Fibroblast of upper back skin (primary cell): ENCODE measurements around the gene PRKG1.
"Not testable (repeated sequence)": the region's sequence is repeated elsewhere in the genome, so short reads cannot be mapped to it uniquely, and the experiment has no call there.

ENCODE experiments used
- DNase-seq: peaks from one replicate; pipeline ENCODE4 v3.0.0-alpha.2; 2013

The PRKG1 gene

DNA sequence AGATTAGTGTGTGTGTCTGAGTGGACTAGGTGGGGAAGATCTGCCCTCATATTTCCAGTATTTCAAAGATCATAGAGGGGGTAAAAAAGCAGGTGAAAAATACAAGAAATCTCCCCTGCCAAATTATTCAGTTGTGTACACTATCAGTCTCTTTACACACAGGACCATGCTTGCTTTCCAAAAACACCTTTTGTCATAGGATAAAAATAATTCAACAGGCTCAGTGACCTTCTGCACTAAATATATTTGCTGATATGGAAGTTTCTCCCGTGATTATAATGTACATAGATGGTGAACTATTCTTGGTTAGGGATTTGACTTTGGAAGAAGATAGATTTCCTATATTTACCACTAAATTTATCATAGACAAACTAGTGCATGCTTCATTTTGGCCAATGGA lies 649.8 kb downstream of the PRKG1 start:
- no peak for DNase-seq

DNA sequence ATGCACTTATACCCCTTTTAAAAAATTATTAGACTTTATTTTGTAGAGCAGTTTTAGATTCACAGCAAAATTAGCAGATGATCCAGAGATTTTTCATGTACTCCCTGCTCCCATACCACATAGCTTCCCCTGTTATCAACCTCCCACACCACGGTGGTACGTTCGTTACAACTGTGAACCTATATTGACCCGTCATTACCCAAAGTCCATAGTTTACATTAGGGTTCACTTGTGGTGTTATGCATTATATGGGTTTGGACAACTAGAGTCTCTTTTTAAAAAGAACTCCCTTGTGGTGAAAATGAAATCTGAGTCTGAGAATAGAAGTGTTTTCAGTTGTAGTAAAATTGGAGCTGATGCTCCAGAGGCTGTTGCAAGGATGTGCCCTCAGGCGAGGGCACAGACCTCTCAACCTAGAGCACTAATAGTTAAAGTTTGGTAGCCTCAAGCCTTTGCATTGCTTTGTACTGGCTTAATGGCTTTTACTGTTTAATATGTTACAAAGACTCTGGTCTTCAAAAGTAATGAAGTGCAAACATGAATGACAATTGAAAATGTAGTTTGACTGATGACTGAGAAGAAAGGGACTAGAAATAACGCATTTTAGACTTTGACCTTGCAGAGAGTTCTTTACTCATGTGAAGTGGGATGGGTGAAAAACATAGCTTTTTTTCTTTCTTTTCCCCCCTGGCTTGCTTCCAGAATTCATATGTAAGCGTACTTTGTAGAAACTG lies 655.7 kb downstream of the PRKG1 start:
- DNase-seq = peak; percentile 24

DNA sequence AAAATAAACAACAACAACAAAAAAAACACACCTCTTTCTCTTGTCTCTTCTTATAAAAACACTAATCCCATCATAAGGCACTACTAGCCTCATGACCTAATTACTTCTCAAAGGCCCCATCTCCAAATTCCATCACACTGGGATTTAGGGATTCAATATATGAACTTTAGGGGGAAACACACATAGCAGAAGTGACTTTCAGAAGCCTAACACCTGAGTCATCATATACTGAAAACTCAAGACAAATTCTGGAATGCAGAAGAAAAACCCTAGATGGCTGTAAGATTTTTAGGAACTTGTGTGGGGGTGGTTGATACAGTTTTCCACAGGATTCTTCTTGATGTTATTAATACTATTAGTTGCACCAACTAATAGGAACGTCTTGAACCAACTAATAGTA lies 658.8 kb downstream of the PRKG1 start:
- DNase-seq = peak; percentile 87

DNA sequence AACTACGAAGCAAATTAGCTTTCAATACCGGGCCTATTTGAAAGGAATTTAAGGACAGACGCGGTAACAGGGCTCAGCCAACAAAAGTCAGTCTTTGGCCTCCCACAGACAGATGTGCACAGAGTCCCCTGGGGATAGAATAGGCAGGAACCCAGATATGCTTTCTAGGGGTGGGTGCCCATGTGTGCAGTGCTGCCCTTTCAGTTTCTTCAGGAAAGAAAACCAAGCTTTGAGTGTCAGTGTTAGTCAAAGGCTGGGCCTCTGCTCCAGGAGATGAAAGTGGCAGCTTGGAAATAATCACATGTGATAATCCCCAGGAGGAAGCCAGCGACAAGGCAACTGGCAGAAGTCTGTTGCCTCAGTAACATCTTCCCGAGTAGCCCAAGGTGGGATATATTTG lies 668.9 kb downstream of the PRKG1 start:
- peak; percentile 25 for DNase-seq

DNA sequence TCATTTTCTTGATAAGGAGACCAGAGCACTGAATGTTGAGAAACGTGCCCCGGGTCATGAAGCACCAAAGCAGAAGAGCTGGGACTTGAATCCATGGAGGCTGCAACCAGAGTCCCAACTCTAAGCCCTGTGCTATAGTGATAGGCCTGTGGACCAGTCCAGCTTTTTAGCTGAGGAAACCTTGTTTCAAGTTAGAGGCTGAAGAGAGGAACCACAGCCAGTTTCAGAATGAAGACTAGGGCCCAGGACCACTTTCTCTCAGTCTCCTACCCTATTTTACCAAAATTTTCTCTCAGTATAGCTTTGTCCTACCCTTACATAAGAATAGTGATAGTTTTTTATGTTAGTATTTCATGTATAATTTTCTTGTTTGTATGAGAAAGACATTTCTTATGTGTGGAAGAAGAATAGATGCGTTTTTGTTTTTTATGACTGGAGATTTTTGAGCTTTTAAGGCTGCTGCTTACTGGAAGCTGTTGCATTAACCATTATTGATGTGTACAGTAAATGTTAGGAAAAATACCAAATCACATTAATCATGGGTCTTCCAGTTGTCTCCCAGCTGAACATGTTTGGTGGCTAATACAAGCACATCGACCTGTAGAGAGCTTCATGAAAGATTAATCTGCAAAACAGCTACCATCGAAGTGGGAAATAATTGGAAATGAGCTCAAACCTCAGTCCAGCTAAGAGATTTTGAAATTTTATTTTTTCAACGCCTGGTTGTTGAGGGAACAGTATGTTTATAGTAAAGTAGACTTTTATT lies 670.1 kb downstream of the PRKG1 start:
- no peak for DNase-seq

DNA sequence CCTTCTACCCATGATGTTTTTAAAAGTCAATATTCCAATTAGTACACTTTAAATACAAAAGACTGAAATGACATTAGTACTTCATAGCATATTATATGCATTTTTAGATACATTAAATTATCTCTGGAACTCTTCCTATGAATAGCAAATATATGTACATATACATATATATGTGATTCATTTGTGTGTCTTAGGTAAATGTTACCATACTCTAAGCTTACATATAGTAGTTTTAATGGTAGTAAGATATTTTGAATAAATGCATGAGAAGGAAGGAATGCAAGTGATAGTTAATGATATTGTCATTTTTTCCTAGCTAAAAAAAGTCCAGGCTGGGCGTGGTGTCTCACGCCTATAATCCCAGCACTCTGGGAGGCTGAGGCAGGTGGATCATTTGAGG lies 671.1 kb downstream of the PRKG1 start:
- no peak for DNase-seq

DNA sequence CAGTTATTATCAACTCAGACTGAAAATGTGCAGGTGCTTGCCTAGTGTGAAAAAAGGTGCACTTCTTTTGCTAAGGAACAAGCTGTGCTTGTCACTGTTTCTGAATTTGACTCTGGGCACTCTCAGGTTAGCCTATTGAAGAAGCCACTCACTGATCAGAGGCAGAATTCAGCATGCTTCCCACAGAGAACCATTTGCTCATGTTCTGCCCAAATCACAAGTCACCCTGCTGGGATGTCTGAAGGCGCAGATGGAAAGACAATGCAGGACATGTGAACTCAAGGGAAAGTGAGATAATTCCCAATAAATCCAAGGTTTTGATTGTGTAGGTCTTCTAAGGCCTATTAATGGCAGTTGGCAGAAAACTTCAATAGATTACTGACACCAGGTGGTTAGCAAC lies 672.9 kb downstream of the PRKG1 start:
- DNase-seq = no peak

DNA sequence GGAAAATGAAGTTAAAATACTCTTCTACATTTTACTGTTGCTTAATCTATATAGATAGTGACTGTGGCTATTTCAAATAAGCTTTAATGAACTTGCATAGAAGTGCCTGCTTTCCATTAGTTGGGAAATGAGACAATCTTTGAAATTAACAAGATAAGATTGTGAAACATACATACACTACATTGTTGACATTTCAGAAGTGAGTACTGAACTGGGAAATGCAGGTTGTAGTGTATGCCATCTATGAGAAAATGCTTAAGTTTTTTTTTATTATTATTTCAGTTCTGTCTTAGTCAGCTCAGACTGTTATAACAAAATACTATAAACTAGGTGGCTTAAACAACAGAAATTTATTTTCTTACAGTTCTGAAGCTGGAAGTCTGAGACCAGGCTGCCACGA lies 674.7 kb downstream of the PRKG1 start:
- DNase-seq = no peak

DNA sequence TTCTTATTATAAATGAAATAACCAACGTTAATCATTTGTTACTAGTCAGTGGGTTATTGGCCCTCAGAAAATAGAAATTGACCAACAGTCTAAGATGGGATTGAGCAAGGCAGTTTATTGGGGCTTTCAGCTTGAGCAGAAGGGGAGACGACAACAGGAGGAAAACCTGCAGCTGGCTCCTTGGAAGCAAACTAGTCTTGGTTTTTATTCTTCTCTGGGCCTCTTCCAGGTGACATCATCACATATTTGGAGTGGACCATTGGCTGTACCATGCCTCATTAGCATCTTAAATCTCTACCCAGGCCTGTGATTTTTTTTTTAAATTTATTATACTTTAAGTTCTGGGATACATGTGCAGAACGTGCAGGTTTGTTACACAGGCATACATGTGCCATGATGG lies 684.1 kb downstream of the PRKG1 start:
- DNase-seq = no peak

DNA sequence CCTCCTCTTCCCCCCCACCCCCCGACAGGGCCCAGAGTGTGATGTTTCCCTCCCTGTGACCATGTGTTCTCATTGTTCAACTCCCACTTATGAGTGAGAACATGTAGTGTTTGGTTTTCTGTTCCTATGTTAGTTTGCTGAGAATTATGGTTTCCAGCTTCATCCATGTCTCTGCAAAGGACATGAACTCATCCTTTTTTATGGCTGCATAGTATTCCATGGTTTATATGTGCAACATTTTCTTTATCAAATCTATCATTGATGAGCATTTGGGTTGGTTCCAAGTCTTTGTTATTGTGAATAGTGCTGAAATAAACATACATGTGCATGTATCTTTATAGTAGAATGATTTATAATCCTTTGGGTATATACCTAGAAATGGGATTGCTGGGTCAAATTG lies 684.6 kb downstream of the PRKG1 start:
- DNase-seq = not testable (repeated sequence)

DNA sequence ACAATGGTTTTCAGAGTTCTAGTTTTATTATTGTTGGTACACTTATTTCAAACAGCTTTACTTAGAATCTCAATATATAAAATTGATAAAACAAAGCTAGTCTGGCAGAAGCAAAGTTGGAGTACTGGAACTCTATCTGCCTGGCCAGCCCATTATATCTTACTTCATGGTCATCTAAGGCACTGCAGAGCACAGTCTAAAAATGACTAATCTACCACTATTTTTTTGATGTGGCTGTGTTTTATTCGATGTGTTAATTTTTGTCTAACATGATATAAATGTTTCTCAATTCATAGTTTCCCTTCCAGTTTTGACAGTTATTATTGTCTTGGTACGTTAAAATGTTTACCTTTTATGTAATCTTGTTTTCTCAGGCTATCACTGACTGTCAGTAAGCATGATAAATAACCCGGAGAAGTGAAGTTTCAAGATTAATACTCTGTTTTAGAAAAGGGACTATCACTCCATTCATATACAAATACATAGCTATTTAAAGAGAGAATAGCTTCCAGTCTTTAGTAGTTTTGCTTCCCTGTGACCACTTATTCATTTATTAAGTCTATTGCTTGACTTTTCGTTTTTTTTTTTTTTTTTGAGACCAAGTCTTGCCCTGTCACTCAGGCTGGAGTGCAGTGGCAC lies 685.7 kb downstream of the PRKG1 start:
- no peak for DNase-seq

DNA sequence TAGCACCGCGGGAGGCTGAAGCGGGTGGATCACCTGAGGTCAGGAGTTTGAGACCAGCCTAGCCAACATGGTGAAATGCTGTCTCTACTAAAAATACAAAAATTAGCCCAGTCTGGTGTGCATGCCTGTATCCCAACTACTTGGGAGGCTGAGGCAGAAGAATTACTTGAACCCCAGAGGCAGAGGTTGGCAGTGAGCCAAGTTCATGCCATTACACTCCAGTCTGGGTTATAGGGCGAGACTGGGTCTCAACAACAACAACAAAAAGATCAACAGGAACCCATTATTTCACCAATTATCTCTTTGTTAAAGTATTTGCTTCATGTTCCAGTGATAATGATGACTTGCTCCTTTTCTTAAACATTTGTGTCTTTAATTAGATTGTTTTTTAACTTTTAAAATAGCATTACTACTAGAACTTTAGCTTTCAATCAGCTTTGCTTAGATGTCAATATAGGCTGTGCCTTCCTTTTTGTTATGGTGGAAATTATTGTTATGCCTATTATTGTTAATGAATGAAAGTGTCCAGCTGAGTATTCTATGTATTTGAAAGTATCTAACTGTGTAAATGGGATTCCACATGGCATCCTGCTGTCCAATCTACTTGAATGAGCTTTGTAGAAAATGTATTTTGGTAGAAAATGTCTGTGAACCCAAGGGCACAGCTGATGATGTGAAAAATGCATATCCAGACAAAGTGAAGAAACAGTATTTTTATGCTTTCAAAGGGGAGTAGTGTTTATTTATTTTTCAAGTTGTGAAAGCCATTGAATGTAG lies 686.8 kb downstream of the PRKG1 start:
- no peak for DNase-seq

DNA sequence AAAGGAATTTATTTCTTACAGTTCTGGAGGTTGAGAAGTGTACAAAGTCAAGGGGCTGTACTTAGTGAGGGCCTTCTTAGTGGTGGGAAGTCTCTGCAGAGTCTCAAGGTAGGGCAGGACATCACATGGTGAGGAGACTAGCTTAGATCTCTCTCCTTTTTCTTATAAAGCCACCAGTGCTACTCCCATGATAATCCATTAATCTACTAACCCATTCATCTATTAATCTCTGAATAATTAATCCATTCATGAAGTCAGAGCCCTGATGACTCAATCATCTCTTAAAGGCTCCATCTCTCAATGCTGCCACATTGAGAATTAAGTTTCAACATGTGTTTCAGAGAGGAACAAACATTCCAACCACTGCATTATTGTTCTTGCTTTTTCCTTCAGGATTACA lies 689.5 kb downstream of the PRKG1 start:
- no peak for DNase-seq

DNA sequence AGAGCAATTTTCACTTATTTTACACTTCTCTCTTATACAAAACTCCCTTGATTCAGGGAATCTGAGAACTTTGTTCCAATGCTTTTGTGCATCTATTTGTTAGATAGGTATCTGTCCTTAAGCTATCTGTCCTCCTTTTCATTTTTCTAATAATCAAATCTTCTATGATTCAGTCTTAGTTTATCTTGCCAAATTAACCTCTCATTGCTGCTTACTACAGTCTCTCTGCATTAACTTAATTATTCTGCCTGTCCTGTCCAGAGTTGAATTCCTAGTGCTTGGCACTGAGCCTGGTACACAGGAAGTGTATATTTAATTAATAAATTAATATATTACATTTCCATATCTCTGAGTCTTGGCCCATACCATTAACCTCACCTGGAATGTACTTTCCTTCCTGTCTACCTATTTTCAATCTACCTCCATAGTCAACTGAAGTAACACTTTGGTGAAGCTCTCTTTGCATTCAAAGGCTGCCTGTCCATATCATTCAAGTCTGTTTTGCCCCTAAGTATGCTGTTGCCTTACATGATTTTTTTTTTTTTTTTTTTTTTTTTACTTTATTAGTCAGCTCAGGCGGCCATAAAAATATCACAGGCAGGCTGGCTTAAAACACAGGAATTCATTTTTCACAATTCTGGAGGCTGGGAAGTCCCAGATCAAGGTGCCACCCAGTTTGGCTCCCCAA lies 691.1 kb downstream of the PRKG1 start:
- DNase-seq = no peak

DNA sequence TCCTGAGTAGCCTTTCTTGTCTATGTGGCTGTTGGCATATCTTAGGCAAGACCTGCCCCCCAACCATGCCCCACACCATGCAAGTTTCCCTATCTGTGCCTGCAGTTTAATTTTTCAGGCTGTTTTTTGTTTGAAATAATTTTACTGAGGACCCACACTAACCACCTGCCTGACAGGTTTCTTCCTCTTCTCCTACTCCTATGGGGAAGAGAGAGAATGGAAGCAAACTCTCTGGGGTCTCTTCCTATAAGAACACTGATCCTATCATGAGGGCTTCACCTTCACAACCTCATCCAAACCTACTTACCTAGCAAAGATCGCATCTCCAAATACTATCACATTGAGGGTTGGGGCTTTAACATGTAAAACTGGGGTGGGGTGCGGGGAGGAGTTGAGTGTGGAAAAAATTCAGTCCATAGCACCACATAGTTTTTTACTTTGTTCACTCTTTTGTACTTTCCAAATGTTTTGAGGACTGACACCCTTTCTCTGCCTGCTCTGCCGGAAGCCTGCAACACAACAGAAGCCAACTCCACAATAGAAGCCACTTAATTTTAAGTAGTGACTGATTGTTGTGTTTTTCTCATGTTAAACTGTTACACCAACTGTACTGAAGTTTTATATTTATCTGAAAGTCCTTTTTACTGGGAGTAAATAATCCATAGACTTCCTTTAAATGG lies 692.3 kb downstream of the PRKG1 start:
- no peak for DNase-seq

DNA sequence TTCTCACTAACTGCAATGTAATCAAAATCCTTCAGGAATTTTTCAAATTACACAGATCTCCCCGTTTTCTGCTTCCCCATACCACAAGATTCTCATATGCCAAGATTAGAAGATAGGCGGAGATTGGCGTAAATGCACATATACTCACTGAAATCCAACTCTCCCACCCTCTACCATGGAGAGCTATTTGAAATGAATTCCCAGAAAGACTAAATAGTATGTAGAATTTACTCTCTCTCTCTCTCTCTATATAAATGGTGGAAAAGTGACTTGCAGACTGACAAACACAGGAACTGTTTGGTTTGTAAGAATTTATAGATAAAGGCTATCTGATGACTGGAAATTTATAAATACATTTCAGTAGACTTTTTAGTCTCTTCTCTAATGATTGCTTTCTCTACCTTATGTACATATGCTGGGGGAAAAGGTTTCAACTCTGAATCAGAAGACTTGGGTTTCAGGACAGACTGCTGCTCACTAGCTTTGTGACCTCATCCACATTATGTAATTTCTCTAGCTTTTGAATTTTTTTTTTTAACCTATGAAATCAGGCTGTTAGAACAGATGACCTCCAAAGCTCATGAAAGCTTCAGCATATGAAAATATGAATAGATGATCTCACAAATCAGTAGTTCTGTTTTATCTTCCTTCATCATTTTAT lies 692.9 kb downstream of the PRKG1 start:
- DNase-seq = no peak

DNA sequence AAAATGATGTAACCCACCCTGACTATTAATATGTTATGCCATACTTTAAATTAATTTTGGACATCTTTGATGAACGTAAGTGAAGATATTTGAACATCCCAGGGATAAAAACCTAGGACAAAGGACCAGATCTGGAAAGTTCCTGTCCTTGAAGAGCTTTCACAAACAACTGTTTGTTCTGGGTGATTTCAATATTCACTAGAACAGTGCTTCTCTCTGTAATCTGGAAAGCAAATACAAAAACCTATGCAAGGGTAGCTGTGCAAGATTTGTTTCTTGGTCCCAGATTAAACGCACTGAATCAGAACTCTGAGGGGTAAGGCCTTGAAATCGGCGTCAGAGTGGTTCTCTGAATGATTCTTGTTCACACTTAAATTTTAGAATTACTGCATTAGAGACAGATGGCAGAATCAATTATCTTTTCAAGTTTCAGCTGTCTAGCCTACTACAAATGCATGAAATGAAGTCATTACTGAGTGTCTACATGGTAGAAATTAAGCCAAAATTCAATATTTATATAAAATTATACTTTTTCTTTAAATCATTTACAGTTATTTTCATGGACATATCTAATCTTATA lies 694.7 kb downstream of the PRKG1 start:
- DNase-seq = no peak

DNA sequence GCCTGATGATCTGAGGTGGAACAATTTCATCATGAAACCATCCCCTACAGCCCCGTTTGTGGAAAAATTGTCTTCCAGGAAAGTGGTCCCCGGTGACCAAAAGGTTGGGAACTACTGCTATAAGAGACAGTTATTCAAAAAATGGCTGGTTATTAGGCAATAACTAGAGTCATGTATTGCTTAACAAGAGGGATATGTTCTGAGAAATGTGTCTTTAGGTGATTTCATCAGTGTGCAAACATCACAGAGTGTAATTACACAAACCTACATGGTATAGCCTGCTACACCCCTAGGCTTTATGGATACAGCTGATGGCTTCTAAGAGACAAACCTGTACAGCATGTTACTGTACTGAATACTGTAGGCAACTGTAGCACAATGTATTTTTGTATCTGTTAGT lies 696.4 kb downstream of the PRKG1 start:
- peak; percentile 63 for DNase-seq

DNA sequence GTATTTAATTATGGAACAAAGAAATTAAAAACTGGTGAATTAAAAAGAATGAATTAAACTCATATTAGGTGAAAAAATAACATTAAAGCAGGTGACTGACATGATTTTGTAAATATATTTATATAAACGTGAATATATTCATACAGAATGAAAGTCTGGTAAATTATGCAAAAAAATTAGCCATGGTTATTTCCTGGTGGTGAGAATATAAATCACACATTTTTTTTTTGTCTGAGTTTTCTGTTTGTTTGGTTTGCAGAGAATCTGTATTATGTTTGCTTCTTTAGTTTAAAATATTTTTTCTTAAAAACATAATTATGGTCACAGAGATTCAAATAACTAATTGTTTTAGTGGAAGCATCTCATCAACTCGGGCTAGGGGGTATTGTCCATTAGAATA lies 698.1 kb downstream of the PRKG1 start:
- DNase-seq = no peak

DNA sequence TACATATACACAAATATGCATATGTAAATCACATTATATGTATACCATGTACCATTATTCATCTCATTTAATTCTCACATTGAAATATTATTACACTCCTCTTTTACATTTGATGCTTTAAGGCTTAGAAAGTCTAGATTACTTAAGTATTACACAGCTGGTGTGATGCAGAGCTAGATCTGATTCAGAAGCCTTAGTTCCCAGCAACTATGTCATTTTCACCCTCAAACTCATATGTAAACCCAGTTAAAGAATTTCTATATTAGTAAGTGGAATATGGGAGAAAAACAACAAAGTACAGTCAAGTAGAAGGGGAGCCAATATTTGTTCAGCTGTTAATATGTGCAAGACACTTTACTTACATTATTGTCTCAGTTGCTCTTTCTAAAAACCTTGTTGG lies 699.4 kb downstream of the PRKG1 start:
- DNase-seq = peak; percentile 13

DNA sequence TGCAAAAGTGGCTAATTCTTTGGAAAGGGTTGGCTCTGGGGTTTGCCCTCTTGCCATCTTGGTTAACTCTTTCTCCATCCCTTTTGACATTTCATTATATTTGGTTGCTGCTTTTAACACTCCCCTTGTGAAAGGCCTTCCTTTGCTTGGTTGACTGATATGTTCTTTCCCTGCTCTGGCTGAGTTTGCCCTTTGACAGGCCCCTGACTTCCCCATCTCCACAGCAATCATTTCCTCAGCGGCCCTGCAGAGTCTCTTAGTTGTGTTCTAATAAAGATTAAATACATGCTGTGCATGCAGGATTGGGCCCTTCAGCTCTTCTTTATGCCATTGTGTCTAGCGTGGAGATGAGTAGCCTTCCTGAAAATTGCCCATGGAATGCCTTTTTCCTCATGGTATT lies 709.7 kb downstream of the PRKG1 start:
- no peak for DNase-seq
